Measurements from ENCODE around the gene TBC1D22B. TPM values are rescaled to one million over a fixed set of nuclear protein-coding genes. Genes with fewer than 3 reads are reported as not detected.
"Not testable (repeated sequence)": the region's sequence is repeated elsewhere in the genome, so short reads cannot be mapped to it uniquely, and the experiment has no call there.

The TBC1D22B gene
- total RNA-seq, 2 donors from 2014 or later = 6.2 to 8.5 TPM

DNA sequence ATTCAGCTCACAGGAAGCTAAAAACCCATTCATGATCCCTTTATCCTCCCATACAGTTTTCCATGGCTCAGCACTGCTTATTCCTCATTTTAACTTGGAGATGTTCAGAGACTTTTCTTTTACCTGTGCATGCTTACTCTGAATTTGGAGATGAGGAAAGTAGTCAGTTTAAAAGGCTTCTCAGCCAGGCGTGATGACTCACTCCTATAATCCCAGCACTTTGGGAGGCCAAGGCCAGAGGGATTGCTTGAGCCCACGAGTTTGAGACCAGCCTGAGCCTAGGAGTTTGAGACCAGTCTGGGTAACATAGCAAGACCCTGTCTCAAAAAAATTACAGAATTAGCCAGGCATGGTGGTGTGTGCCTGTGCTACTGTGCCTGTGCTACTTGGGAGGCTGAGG is 30.7 kb downstream of the TBC1D22B start:
- DNase-seq (ENCODE audit: low spot score) = no peak
- intact Hi-C loops (cut with DNase I) = no loop called here

DNA sequence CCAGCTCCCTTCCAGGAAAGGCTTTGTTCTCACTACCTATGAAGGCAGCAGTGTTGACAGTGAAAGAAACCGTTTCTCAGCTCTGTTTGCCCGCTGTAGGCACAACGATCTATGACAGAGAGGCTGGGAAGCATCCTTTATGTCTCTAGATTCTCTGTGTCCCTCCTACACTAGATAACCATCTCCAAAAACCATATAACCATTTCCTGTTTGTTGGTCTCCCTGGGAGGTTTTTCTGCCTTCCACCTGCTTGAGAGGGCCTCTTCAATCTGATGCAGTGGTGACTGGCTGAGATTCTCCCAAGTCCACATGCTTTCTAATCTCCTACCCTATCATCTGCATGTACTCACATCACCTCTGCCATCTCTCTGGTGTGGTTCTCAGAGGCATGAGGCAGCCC is 32.4 kb downstream of the TBC1D22B start:
- DNase-seq (ENCODE audit: low spot score) = no peak
- intact Hi-C loops (cut with DNase I) = no loop called here

DNA sequence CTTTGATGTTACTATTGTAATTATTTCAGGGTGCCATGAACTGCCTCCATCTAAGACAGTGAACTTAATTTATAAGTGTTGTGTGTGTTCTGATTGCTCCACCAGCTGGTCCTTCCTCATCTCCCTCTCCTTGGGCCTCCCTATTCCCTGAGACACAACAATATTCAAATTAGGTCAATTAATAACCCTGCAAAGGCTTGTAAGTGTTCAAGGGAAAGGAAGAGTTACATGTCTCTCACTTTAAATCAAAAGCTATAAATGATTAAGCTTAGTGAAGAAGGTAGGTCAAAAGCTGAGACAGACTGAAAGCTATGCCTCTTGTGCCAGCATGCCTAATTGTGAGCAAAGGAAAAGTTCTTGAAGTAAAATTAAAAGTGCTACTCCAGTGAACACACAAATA is 35.9 kb downstream of the TBC1D22B start:
- intact Hi-C loops (cut with DNase I) = no loop called here
- DNase-seq (ENCODE audit: low spot score) = no peak

DNA sequence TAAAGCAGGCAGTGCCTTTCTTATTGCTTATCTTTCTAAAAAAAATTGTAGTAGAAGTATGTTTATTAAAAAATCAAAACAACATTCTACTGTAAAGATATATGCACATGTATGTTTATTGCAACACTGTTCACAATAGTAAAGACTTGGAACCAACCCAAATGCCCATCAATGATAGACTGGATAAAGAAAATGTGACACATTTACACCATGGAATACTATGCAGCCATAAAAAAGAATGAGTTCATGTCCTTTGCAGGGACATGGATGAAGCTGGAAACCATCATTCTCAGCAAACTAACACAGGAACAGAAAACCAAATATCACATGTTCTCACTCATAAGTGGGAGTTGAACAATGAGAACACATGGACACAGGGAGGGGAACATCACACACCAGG is 40.1 kb downstream of the TBC1D22B start:
- intact Hi-C loops (cut with DNase I) = not testable (repeated sequence)

DNA sequence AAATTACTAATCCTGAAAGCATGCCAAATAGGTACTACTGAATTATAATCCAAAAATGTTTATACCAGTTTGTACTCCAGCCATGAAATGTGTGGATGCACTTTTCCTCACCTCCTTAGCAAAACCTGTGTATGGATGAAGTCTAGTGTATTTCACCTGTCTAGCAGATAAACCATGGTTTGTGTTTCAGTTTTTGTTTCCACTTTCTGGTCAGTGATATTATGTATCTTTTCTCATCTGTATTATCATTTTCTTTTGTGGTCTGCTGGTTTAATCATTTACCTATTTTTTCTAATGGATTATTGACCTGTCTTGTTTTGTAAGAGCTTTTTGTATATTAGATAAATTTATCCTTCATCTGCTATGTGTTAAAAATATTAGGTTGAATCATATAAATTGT is 41.4 kb downstream of the TBC1D22B start:
- no peak for DNase-seq (ENCODE audit: low spot score)
- intact Hi-C loops (cut with DNase I) = no loop called here

More for the DNA sequence above, 40.1 kb downstream of the TBC1D22B start:
- DNase-seq (ENCODE audit: low spot score) = not testable (repeated sequence)

DNA sequence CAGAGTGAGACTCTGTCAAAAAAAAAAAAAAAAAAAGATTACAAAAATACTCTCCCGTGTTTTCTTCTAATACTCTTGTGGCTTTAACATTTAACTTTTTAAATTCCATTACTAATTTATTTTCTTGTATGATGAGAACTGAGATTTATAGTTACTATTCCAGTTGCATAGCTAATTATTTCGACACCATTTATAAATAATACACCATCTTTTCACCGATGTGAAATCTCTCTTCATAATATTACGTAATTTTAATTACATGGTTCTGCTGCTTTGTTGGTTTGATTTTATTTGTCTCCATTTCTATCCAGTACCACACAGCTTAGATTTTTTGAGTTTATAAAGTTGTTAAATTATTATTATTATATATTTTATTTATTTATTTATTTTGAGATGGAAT is 42.4 kb downstream of the TBC1D22B start:
- intact Hi-C loops (cut with DNase I) = no loop called here
- no peak for DNase-seq (ENCODE audit: low spot score)

DNA sequence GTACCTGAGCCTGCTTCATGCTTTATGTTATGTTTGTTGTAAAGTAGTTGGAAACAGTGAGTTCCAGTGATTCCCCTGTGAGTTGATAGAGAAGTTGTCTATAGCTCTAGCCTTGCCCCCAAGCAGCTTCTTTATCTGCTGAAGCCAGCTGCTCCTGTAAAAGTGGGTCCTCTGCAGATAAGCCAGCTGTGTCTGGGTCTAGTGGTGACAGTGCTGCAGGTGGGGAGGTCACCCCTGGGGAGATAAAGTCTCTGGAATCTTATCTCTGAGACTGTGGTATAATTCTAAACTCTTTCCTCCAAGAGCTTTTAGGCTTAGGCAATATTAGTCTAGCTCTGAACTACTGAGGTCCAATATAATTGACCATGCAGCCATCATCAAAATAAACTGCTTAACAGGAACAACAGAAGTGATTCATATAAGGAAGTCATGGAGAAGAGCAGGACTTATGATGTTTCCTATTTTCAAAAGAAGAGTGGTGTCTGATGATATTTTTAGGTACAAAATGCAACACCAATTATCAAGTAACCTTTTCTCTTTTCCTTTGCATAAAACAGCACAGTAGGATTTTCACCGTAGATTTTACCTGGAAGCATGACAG is 44.6 kb downstream of the TBC1D22B start:
- no peak for DNase-seq (ENCODE audit: low spot score)

DNA sequence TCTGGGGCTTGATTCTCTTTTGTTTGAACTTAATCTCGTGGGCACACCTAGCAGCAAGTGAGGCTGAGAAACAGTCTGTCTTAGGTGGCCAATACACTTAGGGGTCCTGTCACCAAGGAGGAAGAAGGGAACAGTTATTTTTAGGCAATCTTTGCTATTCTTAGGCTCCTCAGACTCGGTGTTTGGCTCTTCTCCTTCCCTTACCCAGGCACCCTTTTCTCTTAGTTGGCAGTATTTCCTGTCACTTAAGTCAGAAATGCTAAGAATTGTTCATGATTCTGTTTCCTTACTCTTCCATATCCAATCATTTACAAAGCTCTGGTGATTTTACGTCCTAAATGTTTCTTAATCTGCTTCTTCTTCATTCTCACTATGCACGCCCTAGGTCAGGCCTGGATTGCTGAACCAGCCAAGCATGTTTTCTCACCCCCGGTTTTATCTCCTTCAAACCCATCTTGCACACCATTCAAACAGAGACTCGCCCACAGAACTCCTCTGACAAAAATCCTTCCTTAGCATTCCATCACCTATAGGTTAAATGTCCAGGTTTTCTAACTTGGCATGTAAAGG is 45.6 kb downstream of the TBC1D22B start:
- intact Hi-C loops (cut with DNase I) = no loop called here
- no peak for DNase-seq (ENCODE audit: low spot score)

More for the DNA sequence above, 44.6 kb downstream of the TBC1D22B start:
- intact Hi-C loops (cut with DNase I) = no loop called here

DNA sequence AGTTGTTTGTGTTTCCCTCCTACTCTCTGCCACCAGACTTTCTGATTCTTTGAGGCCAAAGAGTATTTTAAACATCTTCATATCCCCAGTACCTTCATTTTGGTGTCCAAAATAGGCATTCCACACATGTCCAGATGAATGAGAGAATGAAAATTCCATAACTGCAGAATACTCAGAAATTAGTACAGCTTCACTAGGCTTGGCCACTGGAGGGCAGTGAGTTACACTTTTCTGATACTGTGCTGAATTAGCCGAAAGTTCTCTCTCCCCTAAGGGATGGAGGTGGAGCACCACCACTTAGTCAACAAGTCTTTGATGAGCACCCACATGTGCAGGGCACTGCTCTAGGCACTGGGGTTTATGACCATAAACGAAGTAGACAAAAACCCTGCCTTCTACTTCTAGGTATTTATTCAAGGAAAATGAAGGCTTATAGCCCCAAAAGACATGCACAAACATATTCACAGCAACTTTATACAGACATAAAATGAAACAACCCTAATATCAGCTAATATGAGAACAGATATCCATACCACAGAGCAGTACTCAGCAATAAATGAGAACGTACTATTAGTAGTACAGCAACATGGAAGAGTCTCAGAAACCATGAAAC is 46.4 kb downstream of the TBC1D22B start:
- intact Hi-C loops (cut with DNase I) = no loop called here
- no peak for DNase-seq (ENCODE audit: low spot score)

DNA sequence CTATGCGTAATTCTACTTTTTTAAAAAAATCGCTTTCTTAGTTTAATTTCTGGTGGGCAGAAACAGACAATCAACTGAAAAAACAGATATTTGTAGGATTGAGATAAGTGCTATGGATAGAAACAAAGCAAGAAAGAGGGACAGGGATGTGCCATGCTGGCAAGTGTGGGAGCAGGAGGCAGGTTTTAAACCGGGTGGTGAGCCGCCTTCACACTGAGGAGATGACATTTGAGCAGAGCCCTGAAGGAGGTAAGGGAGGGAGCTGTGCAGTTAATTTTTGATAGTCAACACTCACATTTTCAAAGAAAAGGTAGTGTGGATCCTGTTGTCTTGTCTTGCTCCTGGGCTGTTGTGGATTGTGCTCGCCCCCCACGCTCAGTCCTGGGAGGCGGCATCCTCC is 47.2 kb downstream of the TBC1D22B start:
- no peak for DNase-seq (ENCODE audit: low spot score)
- intact Hi-C loops (cut with DNase I) = no loop called here

DNA sequence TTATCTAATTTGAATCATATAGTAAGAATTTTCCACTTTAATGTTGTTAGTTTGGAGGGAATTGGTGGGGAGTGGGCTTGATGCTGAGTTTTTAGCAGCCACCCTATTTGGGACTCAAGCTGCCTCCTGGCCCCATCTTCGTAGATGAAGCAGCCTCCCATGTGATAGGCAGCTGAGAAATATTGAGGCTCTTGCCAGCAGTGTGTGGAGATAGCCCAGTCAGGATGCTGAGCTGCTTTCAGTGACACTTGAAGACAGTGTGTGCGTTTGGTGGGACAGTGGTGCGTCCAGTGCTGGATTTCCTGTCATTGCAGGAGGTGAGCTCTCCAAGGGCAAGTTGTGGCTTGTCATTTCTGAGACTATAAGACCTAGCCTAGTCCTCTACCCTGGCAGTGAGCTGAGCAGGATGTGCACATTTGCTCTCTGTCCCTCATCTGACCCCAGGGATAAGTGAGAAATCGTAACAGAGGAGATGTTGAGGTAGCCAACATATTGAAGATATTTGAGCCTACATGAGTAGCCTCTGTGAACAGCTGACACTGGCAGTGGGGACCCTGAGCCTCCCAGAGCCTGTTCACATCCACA is 48.4 kb downstream of the TBC1D22B start:
- intact Hi-C loops (cut with DNase I) = no loop called here
- no peak for DNase-seq (ENCODE audit: low spot score)

DNA sequence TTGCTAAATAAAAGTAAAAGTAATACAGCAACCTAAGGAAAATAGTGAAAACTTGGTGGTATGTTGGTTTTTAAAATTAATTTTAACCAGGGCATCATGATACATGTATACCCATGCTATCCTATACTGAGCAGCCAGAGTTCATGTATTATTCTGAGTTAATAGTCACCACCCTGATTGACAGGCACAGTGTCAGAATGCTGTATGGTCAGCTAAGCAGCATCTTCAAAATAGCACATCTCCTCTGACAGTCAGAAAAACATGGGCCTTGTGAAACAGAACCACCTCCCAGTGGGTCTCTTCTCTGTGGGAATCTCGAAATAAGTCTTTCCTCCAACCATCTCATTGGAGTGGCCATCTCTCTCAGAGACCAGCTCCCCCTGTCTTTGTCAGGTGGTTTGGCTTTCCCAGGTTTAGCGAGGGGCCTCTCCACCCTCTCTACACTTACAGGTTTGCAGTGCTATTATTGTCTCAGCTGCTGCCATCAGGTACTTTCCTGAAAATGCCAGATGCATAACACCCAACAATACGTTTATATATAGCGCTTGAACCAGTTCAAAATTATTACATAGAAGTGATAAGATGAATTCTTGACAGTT is 49.2 kb downstream of the TBC1D22B start:
- no peak for DNase-seq (ENCODE audit: low spot score)
- intact Hi-C loops (cut with DNase I) = no loop called here

DNA sequence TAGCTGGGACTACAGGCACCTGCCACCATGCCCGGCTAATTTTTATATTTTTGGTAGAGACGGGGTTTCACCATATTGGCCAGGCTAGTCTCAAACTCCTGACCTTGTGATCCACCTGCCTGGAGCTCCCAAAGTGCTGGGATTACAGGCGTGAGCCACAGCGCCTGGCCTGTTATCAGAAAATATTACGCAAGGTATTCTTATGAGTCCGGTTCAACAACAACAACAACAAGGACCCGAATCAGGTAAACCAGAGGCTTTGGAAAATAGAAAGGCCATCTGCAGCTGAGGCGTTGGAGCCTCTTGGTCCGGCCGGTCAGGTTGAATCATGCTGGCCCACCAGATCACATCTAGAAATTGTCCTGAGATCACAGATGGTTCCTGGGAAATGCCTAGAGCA is 49.9 kb downstream of the TBC1D22B start:
- intact Hi-C loops (cut with DNase I); DNase-seq (ENCODE audit: low spot score): not testable (repeated sequence)

DNA sequence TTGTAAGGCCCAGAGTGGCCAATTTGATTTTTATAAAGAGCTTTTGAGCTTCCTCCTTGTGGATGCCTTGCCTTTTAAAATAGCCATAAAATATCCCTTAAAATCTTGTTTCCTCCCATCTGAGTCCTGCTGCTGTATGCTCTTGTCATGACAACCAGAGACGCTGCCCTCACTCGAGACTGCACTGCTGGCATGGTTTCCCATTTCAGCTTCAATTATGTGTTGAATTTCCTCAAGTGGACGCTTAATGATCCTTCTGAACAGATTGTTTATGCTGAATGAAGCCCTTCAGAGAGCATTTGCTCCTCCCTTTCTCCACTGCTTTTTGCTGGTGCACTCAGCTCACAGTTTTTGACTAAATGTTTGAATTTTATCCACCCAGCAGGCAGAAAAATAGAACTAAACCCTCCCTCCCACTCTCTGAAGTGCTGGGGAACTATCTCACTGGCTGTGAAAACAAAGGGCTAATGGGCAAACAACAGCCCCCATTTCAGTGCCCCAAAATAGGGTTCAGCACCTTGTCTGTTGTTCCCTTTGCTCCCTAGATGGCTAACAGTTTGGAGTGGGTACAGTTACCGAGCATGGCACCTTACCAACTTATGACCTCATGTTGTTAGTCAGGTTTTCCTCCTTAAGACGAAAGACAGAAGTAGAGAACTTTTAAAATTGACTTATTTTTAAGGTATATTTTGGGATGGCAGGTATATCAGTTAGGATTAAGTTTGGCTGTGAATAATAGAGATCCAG is 50.7 kb downstream of the TBC1D22B start:
- intact Hi-C loops (cut with DNase I) = no loop called here

DNA sequence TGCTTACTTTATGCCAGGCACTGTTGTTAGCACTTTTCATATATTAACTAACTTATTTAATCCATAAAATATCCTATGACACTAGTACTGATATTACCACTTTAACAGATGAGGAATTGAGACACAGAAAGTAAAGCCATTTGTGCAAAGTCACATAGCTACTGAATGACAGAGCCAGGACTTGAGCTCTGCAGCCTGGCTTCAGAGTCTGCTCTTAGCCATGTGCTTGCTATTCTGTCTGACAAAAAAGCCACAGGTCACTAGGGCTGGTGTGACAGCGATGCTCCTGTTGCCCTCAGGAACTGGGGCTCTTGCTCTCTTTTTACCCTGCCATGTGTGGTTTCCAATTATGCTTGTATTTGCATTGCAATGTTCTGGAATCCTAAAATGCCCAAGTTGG is 51.5 kb downstream of the TBC1D22B start:
- no peak for DNase-seq (ENCODE audit: low spot score)
- intact Hi-C loops (cut with DNase I) = no loop called here

More for the DNA sequence above, 50.7 kb downstream of the TBC1D22B start:
- DNase-seq (ENCODE audit: low spot score) = no peak

DNA sequence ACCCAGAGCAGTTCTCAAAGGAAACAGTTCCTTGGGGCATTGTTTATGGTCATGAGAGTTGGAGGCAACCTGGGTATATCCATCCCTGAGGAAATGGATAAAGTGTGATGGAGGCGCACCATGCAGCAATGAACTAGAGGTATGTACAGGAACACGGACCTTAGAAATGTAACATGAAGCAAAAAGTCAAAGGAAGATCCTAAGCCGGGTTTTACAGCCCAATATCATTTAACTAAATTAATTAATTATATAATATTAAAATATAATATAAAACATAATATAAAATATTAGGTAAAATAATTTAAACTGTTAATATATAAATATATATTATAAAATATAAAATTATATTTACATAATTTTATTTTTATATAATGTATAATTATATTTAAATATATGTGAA is 52.1 kb downstream of the TBC1D22B start:
- intact Hi-C loops (cut with DNase I) = loop anchor here in 1 of 2 donors (10.0 kb wide), 1 partner anchor 385 kb away; the partner anchor contains the start of gene MDGA1
- DNase-seq (ENCODE audit: low spot score) = no peak

DNA sequence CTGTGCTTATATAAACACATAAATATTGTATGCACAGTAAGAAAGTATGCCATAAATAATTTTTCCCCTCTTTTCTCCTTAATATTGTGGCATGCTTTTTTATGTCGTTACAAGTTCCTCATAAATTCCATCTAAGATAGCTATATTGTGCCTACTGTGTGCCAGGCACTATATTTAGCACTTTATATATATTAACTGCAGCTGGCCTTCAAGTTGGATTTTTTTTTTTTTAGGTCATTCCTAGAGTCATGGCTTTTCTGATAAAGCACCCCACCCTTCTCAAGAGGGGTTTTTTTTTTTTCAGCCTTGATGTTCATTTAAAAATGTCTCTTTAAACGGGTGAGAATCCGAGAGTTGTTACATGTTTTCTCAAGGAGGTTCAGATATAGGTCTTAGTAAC is 53.4 kb downstream of the TBC1D22B start:
- intact Hi-C loops (cut with DNase I) = loop anchor here in 1 of 2 donors (10.0 kb wide), 1 partner anchor 384 kb away; the partner anchor contains the start of gene MDGA1
- DNase-seq (ENCODE audit: low spot score) = no peak

DNA sequence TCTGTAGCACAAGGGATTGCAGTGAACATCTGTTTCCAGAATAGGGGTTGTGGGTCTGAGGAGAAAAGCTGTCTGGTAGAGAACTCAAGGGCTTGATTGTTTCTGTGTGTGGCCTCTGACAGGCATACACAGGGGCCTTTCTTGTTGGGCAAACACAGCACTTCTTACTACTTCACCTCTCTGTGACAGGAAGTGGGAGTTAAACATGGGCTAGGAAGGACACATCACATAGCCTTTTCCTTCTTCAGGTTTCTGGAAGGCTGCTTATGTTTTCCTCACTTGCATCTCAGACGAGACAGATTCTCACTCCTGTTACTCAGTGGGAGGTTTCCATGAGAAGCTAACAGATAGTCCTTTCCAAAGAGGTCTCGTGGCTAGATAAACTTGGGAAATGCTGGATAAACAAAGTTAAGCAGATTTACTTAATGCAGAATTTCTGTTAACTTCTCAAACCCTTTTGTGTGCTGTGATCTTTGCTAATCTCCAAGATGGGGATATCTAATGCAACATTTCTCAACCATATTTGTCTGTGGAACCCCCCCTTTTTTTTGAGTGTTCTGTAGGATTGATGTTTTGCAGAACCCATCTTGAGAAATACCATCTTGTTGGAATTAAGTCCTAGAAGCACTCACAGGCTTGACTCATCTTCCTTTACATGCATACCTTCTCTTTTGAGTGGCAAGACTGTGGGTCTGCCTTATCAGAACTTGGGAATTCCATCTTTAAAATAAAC is 54.3 kb downstream of the TBC1D22B start:
- DNase-seq (ENCODE audit: low spot score) = no peak
- intact Hi-C loops (cut with DNase I) = loop anchor here in 1 of 2 donors (10.0 kb wide), 1 partner anchor 383 kb away; the partner anchor contains the start of gene MDGA1

Data from posterior vena cava (tissue), 2 donors.